ENCODE data around the gene SLC44A5.

DNA sequence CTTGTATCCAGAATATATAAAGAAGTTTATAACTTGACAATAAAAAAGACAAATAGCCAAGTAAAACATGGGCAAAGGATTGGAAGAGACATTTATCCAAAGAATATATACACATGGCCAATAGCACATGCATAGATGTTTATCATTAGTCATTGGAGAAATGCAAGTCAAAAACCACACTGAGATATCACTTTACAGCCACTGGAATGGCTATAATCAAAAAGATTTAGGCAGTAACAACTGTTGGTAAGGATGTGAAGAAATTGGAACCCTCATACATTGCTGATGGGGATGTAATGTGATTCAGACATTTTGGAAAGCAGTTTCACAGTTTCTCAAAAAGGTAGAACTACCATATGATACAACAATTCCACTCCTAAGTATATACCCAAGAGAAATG is 51.1 kb downstream of the SLC44A5 start:
- TF ChIP-seq EZH2 (IDR thresholded peaks at IDR 0.05) (no peak), POLR2AphosphoS5 (IDR thresholded peaks at IDR 0.05; ENCODE audit: borderline replicate concordance, low read depth, low read length) (no peak), FOXP2 (optimal IDR thresholded peaks at IDR 0.05; ENCODE audit: control extremely low read depth, extremely low read length, insufficient read depth) (no peak)

Data from SK-N-MC (cell line).